Activated CD8-positive, alpha-beta memory T cell treated with anti-CD3 and anti-CD28 coated beads, Interleukin-2, amount 10 ng/mL, durations not matched to agents 7 days and 5 days (primary cell): ENCODE data around the gene PCDHB1. TPM values are rescaled to one million over a fixed set of nuclear protein-coding genes. Genes with fewer than 3 reads are reported as not detected.

Experiments used
- ATAC-seq: fragments of 150-1000 bp; cut with Tn5 transposase; one replicate; pipeline ENCODE4 v1.10.0; 2021; ENCODE audit warnings: moderate library complexity
- CTCF ChIA-PET: fragments of 350-600 bp; sonication (Branson Sonifier 250); formaldehyde crosslinking; loops from one replicate; lab custom pipeline; 2021; ENCODE audit warnings: antibody characterized with exemption; lab: Charles Lee
- DNase-seq: peaks from one replicate; pipeline ENCODE4 v3.0.0-alpha.2; 2020
- H3K27ac Mint-ChIP-seq: one replicate; pipeline ENCODE4 v1.8.0; 2021; ENCODE audit warnings: mild to moderate bottlenecking, mixed read lengths
- H3K27me3 Mint-ChIP-seq: one replicate; pipeline ENCODE4 v1.8.0; 2021; ENCODE audit warnings: mixed read lengths
- H3K36me3 Mint-ChIP-seq: one replicate; pipeline ENCODE4 v1.8.0; 2021; ENCODE audit warnings: mild to moderate bottlenecking, mixed read lengths
- H3K4me1 Mint-ChIP-seq: one replicate; pipeline ENCODE4 v1.8.0; 2021; ENCODE audit warnings: mixed read lengths
- H3K4me3 Mint-ChIP-seq: one replicate; pipeline ENCODE4 v1.8.0; 2021; ENCODE audit warnings: mild to moderate bottlenecking, moderate library complexity, mixed read lengths
- H3K9me3 Mint-ChIP-seq: one replicate; pipeline ENCODE4 v1.8.0; 2022; ENCODE audit warnings: low read depth, mixed read lengths
- total RNA-seq, 2 experiments: library from RNA; stranded (reverse); gene quantifications; one replicate each; pipeline ENCODE4 v1.2.3, GENCODE V29; 2021

PCDHB1 gene
- total RNA-seq: not detected

- Mint-ChIP-seq H3K4me3 (no peak within 1 kb of the TSS), H3K4me1 (no peaks in the 10 kb centered on the region), H3K36me3 (no peaks in the 10 kb centered on the region), H3K27ac (no peak within 1 kb of the TSS), H3K9me3 (peaks cover 4% of the 10 kb centered on the region), H3K27me3 (peaks cover 8% of the 10 kb centered on the region)
- no peak for ATAC-seq
- DNase-seq: no peak
- CTCF ChIA-PET: no interaction called here
These were observed at the start of gene PCDHB1 for GRCh38 chr5:141050622-141051520. Gene PCDHB1 (plus strand): TSS chr5:141051374. CDS start chr5:141051471, 97 bp downstream.

DNA sequence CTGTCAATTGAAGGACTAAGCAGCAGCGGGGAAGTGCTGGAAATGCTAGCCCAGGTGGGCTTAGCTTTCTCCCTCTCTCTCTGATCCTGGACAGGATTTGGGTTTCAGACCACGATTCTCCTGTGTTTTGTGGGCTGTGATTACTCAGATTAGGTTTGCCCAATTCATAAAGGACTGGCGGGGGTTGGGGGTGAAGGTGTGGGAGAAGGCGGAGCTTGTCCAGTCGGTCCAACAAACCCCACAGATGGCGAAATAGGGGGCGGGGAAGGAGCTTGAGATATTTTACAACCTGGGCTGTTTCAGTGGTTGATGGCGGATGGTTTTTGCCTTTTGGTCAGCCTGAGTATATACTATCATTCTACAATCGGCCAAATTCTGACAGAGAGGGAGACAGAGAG lies 49.7 kb upstream of the PCDHB1 start:
- CTCF ChIA-PET: no interaction called here
- no peak for DNase-seq
- Mint-ChIP-seq H3K36me3 (no peaks in the 10 kb centered on the region), H3K4me1 (no peaks in the 10 kb centered on the region), H3K27ac (no peak overlapping the region), H3K4me3 (no peak overlapping the region), H3K27me3 (peaks cover 17% of the 10 kb centered on the region), H3K9me3 (no peaks in the 10 kb centered on the region)
- ATAC-seq: no peak

DNA sequence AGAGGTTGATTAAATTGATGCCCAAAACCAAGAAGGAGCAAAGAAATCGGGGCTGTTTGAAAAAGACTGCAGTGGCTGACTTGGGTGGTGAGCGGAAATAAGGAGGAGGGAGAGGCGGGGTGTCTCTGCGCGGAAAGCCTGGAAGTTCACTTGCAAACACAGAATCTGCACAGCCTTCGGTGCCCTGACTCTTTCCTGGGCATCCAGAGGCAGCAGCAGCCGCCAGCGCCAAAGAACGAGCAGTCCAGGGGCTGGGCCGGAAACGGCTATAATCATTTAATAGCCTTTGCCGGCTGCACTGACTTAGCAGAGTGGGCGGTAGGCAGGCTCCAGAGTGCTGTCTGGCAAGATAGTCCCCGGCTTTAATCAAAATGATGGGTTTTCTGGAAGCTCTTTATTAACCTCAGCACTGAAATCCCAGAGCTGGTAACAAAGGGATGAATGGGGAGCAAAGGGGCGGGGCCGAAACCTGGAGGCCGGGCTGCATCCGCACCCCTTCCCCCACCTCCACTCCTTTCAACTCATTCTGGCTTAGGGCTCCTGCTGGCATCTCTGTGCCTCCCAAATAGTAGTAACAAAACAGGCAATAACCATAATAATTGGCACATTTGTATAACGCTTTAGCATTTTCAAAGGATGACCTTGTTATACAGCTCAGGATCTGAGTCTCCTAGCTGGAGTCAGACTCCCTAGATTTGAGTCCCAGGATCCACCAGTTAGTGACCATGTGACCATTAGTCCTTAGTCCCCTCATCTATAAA lies 49.1 kb upstream of the PCDHB1 start:
- Mint-ChIP-seq H3K9me3 (no peaks in the 10 kb centered on the region), H3K27ac (no peak overlapping the region)
- CTCF ChIA-PET: no interaction called here

GRCh38 chr5:141002605-141002965 lies 48.6 kb upstream of the PCDHB1 start:
- Mint-ChIP-seq H3K36me3 (no peaks in the 10 kb centered on the region), H3K27me3 (peaks cover 17% of the 10 kb centered on the region), H3K4me3 (no peak overlapping the region), H3K27ac (no peak overlapping the region), H3K4me1 (no peaks in the 10 kb centered on the region), H3K9me3 (no peaks in the 10 kb centered on the region)
- no peak for DNase-seq
- CTCF ChIA-PET: no interaction called here
- no peak for ATAC-seq

More for the DNA sequence above, 49.1 kb upstream of the PCDHB1 start:
- Mint-ChIP-seq H3K4me3 (no peak overlapping the region), H3K4me1 (no peaks in the 10 kb centered on the region), H3K36me3 (no peaks in the 10 kb centered on the region), H3K27me3 (peaks cover 17% of the 10 kb centered on the region)
- no peak for ATAC-seq
- DNase-seq: no peak

- H3K9me3 Mint-ChIP-seq: no peaks in the 10 kb centered on the region
- H3K4me1 Mint-ChIP-seq: no peaks in the 10 kb centered on the region
- CTCF ChIA-PET: no interaction called here
- no peak for ATAC-seq
- no peaks in the 10 kb centered on the region for H3K36me3 Mint-ChIP-seq
- H3K27ac Mint-ChIP-seq: no peak overlapping the region
- H3K27me3 Mint-ChIP-seq: peaks cover 17% of the 10 kb centered on the region
- no peak overlapping the region for H3K4me3 Mint-ChIP-seq
- no peak for DNase-seq
These were observed 48.1 kb upstream of the PCDHB1 start for GRCh38 chr5:141003031-141003430.

DNA sequence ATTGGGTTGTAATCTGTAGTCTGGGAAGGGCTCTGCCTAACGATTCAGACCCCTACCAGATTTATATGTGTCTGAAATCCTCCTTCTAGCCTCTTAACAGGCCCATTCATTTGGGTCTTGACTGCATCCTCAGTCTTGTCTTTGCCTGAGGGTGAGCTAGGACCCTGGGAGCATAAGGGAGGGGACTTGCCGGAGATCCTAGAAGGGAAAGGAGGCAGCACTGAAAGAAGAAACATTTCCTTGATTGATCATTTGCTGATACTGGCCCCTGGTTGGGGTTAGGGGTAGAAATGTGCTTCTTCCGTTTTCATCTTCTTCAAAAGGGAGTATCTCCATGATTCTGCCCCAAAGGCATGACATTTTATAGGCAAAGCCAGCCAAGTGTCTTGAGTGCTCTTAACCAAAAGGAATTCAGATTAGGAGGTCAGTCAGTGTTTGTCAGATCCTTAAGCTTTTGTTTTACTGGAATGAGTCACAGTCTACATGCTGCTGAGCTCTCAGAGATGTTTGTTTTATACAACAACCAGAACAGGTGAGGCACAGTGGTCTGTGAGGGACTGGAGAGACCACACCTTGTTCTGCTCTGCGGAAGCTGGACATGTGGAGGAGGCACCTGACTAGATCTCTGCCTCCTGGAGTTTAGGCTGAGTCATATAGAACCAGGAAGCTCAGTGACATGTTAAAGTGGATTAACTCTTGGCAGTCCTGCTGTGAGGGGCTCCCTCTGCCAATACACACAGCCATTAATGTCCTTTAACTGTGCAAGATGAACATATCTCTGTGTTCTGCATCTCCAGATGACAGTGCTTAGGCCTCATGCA lies 47.2 kb upstream of the PCDHB1 start:
- H3K27ac Mint-ChIP-seq: no peak overlapping the region
- ATAC-seq (no peak), DNase-seq (no peak)
- peaks cover 17% of the 10 kb centered on the region for H3K27me3 Mint-ChIP-seq
- H3K4me1 Mint-ChIP-seq: no peaks in the 10 kb centered on the region
- H3K9me3 Mint-ChIP-seq: no peaks in the 10 kb centered on the region
- CTCF ChIA-PET: no interaction called here
- no peaks in the 10 kb centered on the region for H3K36me3 Mint-ChIP-seq
- H3K4me3 Mint-ChIP-seq: no peak overlapping the region

DNA sequence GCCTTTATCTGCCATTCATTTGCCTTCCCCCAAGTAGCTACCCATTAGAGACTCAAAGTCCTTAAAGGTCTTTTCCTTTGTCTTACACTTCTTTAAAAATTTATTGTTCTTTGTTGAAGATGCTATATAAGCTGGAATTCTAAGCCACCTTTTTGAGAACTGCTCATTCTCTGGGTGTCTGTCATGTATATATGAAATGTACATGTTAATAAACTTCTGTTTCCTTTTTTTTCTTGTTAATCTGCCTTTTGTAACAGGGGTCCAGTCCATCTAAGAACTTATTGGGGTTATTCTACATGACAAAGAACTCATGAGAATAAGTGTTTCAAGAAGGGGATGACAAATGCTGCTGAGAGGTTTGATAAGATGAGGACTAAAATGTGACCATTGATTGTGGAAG lies 43.4 kb upstream of the PCDHB1 start:
- ATAC-seq (no peak), DNase-seq (no peak)
- H3K27me3 Mint-ChIP-seq: no peaks in the 10 kb centered on the region
- no peak overlapping the region for H3K27ac Mint-ChIP-seq
- CTCF ChIA-PET: no interaction called here
- no peaks in the 10 kb centered on the region for H3K4me1 Mint-ChIP-seq
- no peaks in the 10 kb centered on the region for H3K36me3 Mint-ChIP-seq
- no peak overlapping the region for H3K4me3 Mint-ChIP-seq
- H3K9me3 Mint-ChIP-seq: no peaks in the 10 kb centered on the region

DNA sequence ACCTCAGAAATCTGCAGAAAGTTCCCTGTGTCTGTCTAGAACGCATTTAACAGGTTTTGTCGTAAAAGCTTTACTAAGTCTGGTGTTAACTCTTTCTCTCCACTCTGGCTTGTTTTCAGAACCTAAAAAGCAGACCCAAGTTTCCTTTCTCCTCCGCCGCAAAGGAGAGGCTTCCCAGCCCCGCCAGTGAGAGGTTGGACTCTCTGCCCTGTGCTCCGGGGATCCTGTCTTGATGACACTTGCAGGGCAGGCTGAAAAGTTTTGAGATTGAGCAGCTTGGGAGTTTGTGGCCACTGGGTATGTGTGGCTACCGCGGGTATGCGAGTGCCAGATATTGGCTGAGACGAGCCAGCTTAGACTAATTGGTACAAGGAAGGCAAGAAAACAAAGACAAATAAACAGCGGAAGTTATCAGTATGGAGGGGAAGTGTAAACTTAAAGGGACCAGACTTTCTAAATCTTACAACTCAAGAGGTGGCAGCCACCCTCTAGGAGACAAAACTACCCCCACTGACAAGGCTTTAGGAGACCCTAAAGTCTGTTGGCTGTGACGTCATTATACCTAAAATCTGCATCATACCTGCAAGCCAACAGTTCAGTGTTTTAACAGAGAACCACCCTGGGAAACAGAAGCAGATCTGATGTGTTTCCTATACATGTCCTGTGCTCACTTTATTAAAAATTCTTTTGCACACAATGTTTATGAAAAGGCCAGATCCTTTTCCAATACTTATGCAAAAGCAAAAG lies 41.0 kb upstream of the PCDHB1 start:
- H3K4me1 Mint-ChIP-seq: no peaks in the 10 kb centered on the region
- no peak overlapping the region for H3K27ac Mint-ChIP-seq
- no peak for DNase-seq
- no peaks in the 10 kb centered on the region for H3K36me3 Mint-ChIP-seq
- H3K4me3 Mint-ChIP-seq: no peak overlapping the region
- no peak for ATAC-seq
- H3K27me3 Mint-ChIP-seq: no peaks in the 10 kb centered on the region
- H3K9me3 Mint-ChIP-seq: no peaks in the 10 kb centered on the region
- CTCF ChIA-PET: no interaction called here

GRCh38 chr5:141017943-141018342 lies 33.2 kb upstream of the PCDHB1 start:
- DNase-seq (no peak), ATAC-seq (no peak)
- Mint-ChIP-seq H3K27ac (no peak overlapping the region), H3K4me1 (no peaks in the 10 kb centered on the region), H3K36me3 (no peaks in the 10 kb centered on the region), H3K4me3 (no peak overlapping the region), H3K9me3 (no peaks in the 10 kb centered on the region), H3K27me3 (no peaks in the 10 kb centered on the region)
- CTCF ChIA-PET: no interaction called here

GRCh38 chr5:141022384-141022783 lies 28.8 kb upstream of the PCDHB1 start:
- H3K27ac Mint-ChIP-seq: no peak overlapping the region
- H3K4me3 Mint-ChIP-seq: no peak overlapping the region
- no peak for ATAC-seq
- H3K36me3 Mint-ChIP-seq: no peaks in the 10 kb centered on the region
- no peaks in the 10 kb centered on the region for H3K4me1 Mint-ChIP-seq
- no peaks in the 10 kb centered on the region for H3K9me3 Mint-ChIP-seq
- H3K27me3 Mint-ChIP-seq: no peaks in the 10 kb centered on the region
- DNase-seq: no peak
- CTCF ChIA-PET: no interaction called here

DNA sequence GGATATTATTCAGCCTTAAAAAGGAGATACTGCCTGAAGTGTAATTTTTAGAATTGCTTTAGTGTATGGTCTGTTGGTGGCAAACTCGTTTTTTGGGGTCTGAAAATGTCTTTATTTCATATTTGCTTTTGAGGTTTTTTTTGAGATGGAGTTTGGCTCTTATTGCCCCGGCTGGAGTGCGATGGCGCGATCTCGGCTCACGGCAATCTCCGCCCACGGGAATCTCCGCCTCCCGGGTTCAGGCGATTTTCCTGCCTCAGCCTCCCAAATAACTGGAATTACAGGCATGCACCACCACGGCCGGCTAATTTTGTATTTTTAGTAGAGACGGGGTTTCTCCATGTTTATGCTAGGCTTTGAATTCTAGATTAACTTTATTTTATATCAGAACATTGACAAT lies 20.2 kb upstream of the PCDHB1 start:
- no peak overlapping the region for H3K27ac Mint-ChIP-seq
- no peaks in the 10 kb centered on the region for H3K4me1 Mint-ChIP-seq
- H3K9me3 Mint-ChIP-seq: no peaks in the 10 kb centered on the region
- DNase-seq (no peak), ATAC-seq (no peak)
- CTCF ChIA-PET: no interaction called here
- no peaks in the 10 kb centered on the region for H3K36me3 Mint-ChIP-seq
- no peak overlapping the region for H3K4me3 Mint-ChIP-seq
- no peaks in the 10 kb centered on the region for H3K27me3 Mint-ChIP-seq

DNA sequence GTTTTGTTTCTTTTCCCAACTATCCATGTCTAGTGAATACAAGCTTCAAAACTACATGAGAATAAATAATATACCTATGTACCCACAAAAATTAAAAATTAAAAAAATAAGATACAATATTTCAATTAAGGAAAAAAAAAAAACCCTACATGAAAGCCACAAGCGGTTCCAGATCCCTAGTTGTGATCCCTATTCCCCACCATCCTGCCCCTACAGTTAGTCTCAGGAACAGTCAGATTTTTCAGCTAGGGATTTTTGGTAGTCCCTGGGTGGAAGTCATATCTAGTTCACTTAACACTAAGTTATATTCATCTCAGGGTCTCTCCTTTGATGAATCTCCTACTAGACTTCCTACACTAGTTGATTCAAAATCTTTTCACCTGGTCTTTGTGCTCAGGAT lies 18.5 kb upstream of the PCDHB1 start:
- Mint-ChIP-seq H3K4me3 (no peak overlapping the region), H3K9me3 (no peaks in the 10 kb centered on the region), H3K4me1 (no peaks in the 10 kb centered on the region), H3K27me3 (no peaks in the 10 kb centered on the region), H3K27ac (no peak overlapping the region), H3K36me3 (no peaks in the 10 kb centered on the region)
- DNase-seq (no peak), ATAC-seq (no peak)
- CTCF ChIA-PET: no interaction called here

DNA sequence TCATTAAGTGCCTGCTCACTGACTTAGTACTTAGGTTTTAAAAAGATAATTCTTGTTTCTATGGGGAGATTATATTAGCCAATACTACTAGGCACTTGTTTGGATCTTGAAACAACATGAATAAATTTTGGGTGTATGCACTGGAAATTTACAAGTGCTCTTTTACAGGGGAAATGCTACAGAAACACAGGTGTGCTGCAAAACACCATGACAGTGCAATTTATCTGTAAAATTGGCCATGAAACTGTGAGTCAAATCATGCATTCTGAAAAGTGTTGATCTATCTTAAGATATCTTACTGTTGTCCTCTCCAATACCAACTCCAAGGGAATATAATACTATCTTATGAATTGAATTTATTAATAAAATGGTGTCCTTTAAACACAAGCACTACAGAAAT lies 12.1 kb upstream of the PCDHB1 start:
- Mint-ChIP-seq H3K4me1 (no peaks in the 10 kb centered on the region), H3K9me3 (peaks cover 2% of the 10 kb centered on the region), H3K36me3 (no peaks in the 10 kb centered on the region), H3K27me3 (no peaks in the 10 kb centered on the region), H3K4me3 (no peak overlapping the region), H3K27ac (no peak overlapping the region)
- CTCF ChIA-PET: no interaction called here
- DNase-seq (no peak), ATAC-seq (no peak)
